Measurements from ENCODE around the gene RPRD2.

DNA sequence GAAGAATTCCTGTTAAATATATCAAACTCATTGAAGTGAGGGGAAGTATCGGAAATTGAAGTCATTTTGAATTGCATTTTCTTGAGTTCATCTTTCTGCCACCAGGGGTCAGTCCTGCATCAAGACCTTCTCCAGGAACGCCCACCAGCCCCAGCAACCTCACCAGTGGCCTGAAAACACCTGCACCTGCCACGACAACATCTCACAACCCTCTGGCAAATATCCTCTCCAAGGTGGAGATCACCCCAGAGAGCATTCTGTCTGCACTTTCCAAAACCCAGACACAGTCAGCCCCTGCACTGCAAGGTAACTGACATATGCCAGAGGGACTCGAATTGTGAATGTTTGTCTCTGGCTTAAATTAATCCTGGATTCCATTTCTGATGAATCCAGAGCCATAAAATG is 100.5 kb downstream of the RPRD2 start:
- TF ChIP-seq, protein P1, sequence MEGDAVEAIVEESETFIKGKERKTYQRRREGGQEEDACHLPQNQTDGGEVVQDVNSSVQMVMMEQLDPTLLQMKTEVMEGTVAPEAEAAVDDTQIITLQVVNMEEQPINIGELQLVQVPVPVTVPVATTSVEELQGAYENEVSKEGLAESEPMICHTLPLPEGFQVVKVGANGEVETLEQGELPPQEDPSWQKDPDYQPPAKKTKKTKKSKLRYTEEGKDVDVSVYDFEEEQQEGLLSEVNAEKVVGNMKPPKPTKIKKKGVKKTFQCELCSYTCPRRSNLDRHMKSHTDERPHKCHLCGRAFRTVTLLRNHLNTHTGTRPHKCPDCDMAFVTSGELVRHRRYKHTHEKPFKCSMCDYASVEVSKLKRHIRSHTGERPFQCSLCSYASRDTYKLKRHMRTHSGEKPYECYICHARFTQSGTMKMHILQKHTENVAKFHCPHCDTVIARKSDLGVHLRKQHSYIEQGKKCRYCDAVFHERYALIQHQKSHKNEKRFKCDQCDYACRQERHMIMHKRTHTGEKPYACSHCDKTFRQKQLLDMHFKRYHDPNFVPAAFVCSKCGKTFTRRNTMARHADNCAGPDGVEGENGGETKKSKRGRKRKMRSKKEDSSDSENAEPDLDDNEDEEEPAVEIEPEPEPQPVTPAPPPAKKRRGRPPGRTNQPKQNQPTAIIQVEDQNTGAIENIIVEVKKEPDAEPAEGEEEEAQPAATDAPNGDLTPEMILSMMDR (conservative IDR thresholded peaks at IDR 0.05 in 1 of 2, IDR thresholded peaks at IDR 0.05 in 1 of 2; ENCODE audit: extremely low read depth in 1 of 2, insufficient read depth in 1 of 2, low read depth in 1 of 2, low read length in 2 of 2), result peak; percentile 76 to 77
- no peak for TF ChIP-seq EZH2 (IDR thresholded peaks at IDR 0.05; ENCODE audit: borderline replicate concordance, low read length)

All from mammary epithelial cell (primary cell).